ENCODE results near the gene HPX.

The HPX gene

GRCh38 chr11:6458352-6459098, 17.7 kb upstream of the HPX start:
- DNase-seq (ENCODE audit: low spot score): no peak

GRCh38 chr11:6457581-6458320, 17.0 kb upstream of the HPX start:
- DNase-seq (ENCODE audit: low spot score): no peak

- no peak for DNase-seq (ENCODE audit: low spot score)
Measured at GRCh38 chr11:6456361-6457073, 15.7 kb upstream of the HPX start.

GRCh38 chr11:6455070-6455469, 14.3 kb upstream of the HPX start:
- DNase-seq (ENCODE audit: low spot score): no peak

GRCh38 chr11:6453152-6453551, 12.4 kb upstream of the HPX start:
- no peak for DNase-seq (ENCODE audit: low spot score)

- no peak for DNase-seq (ENCODE audit: low spot score)
Measured at GRCh38 chr11:6452219-6452618, 11.4 kb upstream of the HPX start.

- no peak for DNase-seq (ENCODE audit: low spot score)
Measured at GRCh38 chr11:6448574-6448973, 7.8 kb upstream of the HPX start.

GRCh38 chr11:6443269-6444003, 2.6 kb upstream of the HPX start:
- DNase-seq (ENCODE audit: low spot score): peak; percentile 85

- no peak for DNase-seq (ENCODE audit: low spot score)
Measured at GRCh38 chr11:6442441-6442840, 1.7 kb upstream of the HPX start.

- peak; percentile 83 for DNase-seq (ENCODE audit: low spot score)
Measured at GRCh38 chr11:6438979-6439571, 1.7 kb downstream of the HPX start.

- no peak for DNase-seq (ENCODE audit: low spot score)
Measured at GRCh38 chr11:6437993-6438392, 2.8 kb downstream of the HPX start.

- DNase-seq (ENCODE audit: low spot score): no peak
Measured at GRCh38 chr11:6437423-6437822, 3.4 kb downstream of the HPX start.

GRCh38 chr11:6433998-6434660, 6.7 kb downstream of the HPX start:
- DNase-seq (ENCODE audit: low spot score): no peak

GRCh38 chr11:6431861-6432260, 8.9 kb downstream of the HPX start:
- DNase-seq (ENCODE audit: low spot score): no peak

GRCh38 chr11:6427516-6427915, 13.3 kb downstream of the HPX start:
- DNase-seq (ENCODE audit: low spot score): no peak

GRCh38 chr11:6420677-6421076, 20.1 kb downstream of the HPX start:
- no peak for DNase-seq (ENCODE audit: low spot score)

- DNase-seq (ENCODE audit: low spot score): peak; percentile 77
Measured at GRCh38 chr11:6419009-6419631, 21.7 kb downstream of the HPX start, which contains the start of gene APBB1. Gene APBB1, minus strand, starts transcription at chr11:6419094. Its CDS starts 7,747 bp downstream, at chr11:6411347.

- no peak for DNase-seq (ENCODE audit: low spot score)
Measured at GRCh38 chr11:6418557-6419008, 22.2 kb downstream of the HPX start.

GRCh38 chr11:6417907-6418556, 22.8 kb downstream of the HPX start:
- DNase-seq (ENCODE audit: low spot score): no peak

- DNase-seq (ENCODE audit: low spot score): no peak
Measured at GRCh38 chr11:6415797-6416196, 25.0 kb downstream of the HPX start.

Data from Ammon's horn (tissue), 1 donor.